GM18502 (cell line): Measurements from ENCODE around the gene KLF18.
"Not testable (repeated sequence)": the region's sequence is repeated elsewhere in the genome, so short reads cannot be mapped to it uniquely, and the experiment has no call there.

Experiments
- ATAC-seq: cut with Tn5 transposase; IDR thresholded peaks from one replicate; pipeline ENCODE4 v1.9.1; 2021; ENCODE audit warnings: mild to moderate bottlenecking; ENCODE audit not compliant: unreplicated experiment, poor library complexity

KLF18 gene

DNA sequence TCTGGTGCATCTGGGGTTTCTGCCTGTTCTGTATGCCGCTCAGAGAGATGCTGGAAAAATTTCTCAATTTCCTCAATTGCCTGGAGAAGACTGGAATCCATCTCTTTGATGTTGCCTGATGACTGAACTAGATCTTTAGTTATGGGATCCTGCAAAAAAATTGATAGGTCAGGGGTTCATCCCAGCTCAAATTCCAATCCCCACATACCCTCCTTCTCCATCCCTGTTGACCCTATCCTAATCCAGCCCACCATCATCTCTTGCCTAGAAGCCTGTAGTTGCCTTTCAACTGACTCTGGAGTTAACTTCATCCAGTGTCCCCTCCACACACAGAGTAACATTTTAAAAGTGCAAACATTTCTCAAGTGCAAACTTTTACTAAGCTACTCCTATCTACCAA, at the start of gene KLF18:
TSS of gene KLF18 (minus strand) at position 101 of the 400 bp plus-strand sequence. CDS start at position 101, 0 bp downstream.
- no peak for ATAC-seq

DNA sequence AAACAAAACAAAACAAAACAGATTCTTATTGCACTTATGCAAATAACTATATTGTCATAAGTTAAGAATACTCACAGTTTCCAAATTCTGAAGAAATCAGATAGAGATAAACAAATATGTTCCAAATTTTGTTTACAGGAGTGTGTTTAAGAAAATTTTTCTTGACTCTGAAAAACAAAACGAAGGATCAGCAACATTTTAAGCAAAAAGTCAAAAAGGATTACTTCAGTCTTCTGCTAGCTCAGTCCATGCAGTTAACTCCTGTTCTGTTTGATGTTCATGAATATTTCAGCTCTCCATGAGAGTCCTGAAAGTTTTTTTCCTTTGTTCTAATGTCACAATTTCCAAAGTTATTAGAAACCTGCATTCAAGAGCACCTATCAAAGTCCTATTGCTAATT, 33.2 kb upstream of the KLF18 start:
- ATAC-seq = no peak

DNA sequence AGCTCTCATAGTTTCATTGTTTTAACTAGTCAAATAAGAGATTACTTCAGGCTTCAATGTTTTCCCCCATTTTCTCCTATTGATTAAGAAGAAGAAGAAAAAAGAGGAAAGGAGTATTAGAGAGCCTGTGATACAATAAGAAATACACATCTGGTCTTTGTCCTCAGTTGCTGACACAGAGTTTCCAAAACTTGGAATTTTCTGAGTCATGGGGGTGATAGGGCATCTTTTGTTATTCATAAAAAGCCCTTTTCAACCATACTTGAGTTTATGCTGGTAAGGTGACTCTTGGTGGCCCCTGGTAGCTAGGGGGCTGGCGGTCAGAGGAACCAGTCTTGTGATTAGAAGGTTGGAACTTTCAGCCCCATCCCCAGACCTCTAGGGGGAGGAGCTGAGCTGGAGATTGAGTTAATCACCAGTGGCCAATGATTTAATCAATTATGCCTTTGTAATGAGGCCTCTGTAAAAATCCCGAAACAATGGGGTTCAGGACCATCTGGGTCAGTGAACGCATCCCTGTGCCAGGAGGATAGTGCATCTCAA, 28.9 kb upstream of the KLF18 start:
- no peak for ATAC-seq

DNA sequence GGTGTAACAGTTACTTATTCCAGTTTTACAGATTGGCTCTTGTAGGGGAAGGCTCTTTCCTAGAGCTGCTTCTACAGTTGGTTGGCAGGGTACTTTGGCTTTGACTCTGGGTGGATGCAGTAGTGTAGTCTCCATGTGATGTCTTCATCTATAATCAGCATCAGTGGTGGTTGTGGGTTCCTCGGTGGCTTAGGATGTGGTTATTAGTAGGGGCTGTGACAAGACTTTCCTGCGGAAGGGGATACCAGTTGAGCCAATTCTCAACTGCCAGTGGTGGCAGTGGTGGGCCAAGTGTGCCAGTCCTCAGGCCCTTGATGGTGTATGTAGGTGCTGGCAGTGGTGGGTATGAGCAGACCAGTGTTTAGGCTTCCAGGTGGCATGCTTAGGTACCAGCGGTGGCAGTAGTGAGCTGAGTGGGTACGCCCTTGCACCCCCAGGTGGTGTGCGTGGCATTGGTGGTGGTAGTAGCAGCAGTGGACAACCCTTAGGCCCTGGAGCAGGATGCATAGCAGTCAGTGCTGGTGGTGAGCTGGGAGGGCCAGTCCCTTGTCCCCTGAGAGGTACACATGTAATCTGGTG, 27.2 kb upstream of the KLF18 start:
- no peak for ATAC-seq

DNA sequence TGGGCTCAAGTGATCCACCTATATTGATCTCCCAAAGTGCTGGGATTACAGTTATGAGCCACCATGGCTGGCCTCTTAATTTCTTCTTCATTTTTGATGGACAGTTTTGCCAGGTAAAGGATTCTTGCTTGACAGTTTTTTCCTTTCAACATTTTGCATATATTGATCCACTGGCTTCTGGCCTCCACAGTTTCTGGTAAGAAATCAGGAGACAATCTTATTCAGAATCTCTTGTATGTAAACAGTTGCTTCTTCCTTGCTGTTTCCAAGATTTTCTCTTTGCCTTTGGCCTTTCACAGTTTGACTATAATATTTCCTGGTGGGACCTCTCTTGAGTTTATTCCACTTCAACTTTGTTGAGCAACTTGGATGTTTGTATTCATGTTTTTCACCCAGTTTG, 20.1 kb upstream of the KLF18 start:
- ATAC-seq = no peak

DNA sequence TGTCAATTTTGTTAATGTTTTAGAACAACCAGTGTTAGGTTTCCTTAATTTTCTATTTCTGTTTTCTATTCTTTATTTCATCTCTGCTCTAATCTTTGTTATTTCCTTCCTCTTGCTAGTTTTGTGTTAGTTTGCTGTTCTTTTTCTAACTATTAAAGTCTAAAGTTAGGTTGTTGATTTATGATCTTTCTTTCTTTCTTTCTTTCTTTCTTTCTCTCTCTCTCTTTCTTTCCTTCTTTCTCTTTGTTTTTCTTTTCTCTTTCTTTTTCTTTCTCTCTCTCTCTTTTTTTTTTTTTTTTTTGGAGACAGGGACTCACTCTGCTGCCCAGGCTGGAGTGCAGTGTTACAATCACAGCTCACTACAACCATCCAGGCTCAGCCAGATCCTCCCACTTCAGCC, 17.4 kb upstream of the KLF18 start:
- ATAC-seq = no peak

DNA sequence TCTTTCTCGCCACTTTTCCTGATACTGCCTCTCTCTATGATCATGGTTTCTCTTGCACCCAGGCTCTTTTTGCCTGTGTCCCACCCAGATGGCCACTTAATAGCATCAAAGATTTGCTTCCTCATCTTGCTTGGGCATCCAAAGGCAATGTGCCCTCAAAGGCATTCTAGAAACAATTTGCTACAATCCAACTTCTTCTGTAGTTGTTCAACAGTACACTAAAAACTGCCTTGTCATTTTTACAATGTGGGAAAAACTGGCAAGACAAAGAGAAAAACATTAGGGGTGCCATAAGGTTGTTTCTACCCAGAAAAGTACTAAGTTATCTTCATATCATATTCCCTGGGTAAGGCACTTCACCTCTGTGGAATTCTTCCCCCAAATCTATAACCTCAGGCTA, 16.5 kb upstream of the KLF18 start:
- ATAC-seq = no peak

DNA sequence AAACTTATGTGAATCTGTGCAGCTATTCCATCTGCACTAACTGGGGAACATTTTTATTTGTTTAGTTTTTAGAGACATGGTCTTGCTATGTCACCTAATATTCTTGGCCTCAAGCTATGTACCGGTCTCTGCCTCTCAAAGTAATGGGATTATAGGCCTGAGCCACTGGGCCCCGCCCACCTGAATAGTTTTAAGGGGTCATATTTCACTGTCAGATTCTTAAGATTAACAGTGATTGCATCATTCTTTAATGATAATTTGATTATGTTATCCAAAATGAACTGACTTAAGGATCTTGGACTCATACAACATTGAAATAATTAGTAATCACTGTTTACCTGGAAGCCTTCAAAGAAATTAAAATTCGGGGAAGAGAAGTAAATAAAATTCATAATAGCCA, 12.6 kb upstream of the KLF18 start:
- ATAC-seq = no peak

DNA sequence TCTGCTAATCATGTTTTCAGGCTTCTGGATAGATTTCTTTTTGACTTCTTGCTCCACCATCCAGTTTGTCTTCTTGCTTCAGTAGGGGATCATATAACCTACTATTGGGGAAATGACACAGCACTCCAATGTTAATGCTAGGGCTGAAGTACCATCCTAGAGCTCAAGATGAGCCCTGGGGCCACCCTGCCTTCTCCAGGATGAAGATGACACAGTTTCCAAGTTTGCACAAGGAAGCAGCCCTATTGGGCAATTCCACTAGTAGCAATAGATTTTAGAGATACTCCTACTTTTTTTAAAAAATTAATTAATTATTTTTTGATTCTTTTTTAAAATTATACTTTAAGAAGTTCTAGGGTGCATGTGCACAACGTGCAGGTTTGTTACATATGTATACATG, 11.3 kb upstream of the KLF18 start:
- no peak for ATAC-seq

DNA sequence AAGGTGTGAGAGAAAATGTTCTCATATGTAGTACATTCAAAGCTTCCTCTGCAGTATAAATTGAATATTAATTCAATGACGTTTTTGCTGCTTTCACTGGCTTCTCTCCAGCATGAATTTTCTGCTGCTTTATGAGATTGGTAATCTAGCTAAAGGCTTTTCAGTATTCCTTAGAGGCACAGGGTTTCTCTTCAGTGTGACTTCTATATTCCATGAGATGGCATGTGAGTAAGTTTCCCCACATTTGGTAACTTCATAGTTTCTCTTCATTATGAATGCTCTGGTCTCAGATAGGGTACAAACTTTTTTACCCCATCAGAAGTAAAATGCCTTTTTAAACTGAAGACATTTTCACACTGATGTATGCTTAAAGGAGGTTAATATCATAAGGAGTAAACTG, 10.4 kb upstream of the KLF18 start:
- ATAC-seq = no peak

DNA sequence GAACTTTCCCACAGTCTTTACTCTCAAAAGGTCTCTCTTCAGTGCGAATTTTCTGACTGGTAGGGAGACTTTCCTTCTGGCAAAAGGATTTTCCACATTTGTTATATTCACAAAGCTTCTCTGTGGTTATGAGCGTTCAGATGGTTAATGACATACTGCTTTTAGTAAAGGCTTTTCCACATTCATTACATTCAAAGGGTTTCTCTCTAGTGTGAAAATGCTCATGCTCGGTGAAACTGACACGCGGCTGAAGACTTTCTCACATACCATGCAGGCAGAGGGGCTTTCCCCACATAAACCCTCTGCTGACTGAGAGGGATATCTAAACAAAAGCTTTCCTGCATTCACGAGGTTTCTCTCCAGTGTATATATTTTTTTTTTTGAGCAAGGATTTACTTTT, 9.9 kb upstream of the KLF18 start:
- ATAC-seq = no peak

DNA sequence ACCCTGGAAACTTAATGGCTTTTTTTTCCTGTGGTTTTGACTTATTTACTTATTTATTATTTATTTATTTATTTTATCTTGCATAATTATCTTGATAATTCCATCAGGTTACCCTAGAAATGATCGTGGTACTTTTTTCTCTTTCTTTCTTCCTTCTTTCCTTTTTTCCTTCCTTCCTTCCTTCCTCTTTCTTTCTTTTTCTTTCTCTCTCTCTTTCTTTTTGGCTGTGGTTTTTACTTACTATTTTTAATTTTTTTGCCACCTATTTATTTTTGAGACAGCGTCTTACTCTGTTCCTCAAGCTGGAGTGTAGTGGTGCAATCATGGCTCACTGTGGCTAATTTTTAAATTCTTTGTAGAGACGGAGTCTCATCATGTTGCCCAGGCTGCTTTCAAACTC, 6.2 kb upstream of the KLF18 start:
- no peak for ATAC-seq

DNA sequence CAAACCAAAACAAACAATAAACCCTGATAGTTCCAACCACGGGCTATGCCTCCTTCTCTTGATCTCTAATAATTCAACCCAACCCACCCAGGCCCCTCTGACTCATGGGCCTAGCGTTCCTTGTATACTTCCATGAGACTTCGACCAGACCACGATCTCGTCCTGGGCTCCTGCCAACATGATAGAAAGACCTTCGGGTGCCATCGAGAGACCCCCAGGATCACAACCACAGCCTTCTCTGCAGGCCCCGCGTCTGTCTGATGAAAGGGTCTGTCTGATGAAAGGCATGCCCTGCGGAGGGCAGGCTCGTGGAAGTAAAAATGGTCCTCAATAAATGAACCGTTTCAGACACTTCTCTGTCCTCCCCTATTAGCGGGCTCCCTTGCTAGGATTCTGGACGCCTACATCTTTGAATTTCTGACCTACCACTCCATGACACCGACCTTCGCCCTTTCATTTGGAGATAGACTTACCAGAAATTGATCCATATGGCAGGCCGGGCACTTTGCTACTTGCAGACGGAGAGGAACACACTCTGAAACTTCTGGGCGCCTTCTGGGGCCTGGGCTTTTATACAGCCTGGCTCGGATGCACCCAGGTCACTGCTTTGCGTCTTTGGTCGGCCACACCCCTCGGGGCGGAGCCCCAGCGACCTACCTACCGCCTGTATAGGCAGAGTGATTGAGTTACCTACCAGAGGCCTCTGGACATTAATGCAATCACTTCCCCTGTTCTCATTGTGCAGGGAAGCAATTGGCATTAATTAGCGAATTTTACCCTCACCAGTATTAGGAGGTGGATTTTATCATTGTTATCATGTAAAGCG, 5.3 kb upstream of the KLF18 start:
- ATAC-seq = no peak

DNA sequence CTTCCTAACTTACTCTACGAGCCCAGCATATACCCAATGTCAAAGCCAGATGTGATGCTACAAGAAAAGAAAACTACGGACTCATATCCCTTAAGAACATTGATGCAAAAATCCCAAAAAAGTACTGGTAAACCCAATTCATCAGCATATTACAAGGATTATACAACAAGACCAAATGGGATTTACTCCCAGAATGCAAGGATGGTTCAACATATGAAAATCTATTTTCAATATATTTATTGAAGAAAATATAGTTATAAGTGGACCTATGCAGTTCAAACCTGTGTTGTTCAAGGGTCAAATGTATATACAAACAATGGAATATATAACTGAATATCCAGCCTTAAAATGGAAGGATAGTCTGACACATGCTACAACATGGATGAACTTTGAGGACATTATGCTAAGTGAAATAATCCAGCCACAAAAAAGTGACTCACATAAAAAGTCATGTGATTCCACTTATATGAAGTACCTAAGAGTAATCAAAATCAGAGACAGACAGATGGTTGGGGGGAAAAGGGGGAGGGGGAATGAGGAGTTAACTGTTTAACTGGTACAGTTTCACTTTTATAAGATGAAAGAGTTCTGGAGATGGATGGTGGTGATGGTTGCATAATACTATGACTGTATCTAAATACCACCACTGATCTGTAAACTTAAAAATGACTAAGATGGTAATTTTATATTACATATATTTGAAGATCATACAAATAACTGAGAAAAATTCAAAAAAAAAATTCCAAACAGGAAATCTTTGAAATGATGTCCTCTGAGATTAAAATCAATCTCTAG, 3.7 kb upstream of the KLF18 start:
- ATAC-seq = no peak

DNA sequence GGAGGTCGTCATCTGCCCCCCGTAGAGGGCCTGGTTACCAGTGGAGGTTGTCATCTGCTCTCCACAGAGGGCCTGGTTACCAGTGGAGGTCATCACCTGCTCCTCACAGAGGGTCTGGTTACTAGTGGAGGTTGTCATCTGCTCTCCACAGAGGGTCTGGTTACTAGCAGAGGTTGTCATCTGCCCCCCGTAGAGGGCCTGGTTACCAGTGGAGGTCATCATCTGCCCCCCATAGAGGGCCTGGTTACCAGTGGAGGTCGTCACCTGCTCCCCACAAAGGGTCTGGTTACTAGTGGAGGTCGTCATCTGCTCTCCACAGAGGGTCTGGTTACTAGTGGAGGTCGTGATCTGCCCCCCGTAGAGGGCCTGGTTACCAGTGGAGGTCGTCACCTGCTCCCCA, 1.9 kb downstream of the KLF18 start:
- ATAC-seq = not testable (repeated sequence)

DNA sequence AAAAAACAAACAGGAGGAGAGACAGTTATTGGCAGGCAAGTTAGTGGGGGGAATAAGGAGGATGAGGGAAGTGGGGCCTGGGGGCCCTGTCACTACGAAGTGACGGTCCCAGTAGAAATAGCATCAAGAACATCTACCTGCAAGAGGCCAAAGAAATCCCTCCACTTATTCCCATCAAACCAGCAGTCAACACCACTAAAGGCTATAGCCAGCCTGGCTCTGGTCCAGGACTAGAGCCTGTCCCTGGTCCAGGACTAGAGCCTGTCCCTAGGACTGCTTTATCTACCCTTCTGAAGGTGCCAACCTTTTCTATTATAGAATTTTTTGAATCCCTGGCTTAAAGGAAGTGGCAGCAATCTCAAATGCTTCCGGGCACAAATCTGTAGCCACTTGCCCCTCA, 3.2 kb downstream of the KLF18 start:
- no peak for ATAC-seq

DNA sequence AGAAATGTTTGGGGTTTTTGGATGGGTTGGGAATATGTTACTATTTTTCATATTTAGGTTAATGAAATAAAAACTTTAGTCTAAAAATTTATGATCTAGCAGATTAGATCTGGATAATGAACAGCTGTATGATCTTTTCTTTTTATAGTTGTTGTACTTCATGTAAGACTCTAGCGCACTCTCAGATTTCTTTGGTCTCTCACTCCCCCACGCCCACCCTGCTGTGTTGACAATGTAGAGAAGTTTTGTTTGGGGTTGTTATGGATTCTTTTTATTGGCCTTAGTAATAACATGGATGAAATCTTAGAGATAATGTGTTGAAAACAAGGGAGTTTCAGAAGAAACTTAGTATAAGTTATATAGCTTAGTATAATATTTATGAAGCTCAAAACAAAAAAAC, 5.5 kb downstream of the KLF18 start:
- no peak for ATAC-seq

DNA sequence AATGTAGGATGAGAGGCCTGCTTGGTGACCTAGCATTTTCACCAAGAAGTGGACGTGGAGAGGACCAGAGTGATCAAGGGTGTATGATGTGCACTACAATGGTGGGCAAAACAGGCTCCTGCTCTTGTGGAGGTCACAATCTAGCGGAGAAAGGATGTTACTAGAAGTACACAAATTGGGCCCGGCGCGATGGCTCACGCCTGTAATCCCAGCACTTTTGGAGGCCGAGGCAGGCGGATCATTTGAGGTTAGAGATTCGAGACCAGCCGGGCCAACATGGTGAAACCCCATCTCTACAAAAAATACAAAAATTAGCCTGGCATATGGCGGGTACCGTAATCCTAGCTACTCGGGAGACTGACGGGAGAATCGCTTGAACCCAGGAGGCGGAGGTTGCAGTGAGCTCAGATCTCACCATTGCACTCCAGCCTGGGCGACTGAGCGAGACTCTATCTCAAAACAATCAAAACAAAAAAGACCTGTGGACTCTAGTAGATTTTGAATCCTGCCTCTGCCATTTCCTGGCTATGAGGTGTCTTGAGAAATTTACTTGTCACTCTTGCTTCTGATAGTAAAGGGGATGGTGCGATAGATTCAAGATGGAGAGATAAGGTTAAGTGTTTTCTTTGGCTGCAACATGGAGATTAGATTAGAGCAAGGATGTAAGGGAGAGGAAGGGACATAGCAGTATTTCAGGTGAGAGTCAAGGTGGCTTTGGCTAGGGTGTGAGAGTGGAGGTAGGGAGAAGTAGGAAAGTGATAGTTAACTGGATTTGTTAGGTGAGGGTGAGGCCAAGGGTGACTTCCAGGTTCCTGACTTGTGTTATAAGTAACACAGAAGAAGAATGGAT, 7.1 kb downstream of the KLF18 start:
- ATAC-seq = no peak

DNA sequence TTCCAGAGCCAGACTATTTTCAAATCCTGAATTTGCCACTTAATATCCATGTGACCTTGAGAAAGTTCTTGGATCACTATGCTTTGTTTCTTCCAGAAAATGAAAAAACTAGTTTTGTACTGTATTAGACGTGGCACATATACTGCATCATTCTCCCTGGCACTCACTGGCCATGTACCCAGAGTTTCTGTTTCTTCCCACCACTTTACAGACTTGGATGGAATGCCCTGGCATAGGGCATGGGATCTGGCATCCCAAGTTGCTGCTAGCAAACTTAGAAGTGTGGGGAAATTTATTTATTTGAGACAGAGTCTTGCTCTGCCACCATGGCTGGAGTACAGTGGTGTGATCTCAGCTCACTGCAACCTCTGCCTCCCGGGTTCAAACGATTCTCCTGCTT, 10.0 kb downstream of the KLF18 start:
- ATAC-seq = no peak
